Measurements from ENCODE around the gene RRP9.

Gene RRP9

DNA sequence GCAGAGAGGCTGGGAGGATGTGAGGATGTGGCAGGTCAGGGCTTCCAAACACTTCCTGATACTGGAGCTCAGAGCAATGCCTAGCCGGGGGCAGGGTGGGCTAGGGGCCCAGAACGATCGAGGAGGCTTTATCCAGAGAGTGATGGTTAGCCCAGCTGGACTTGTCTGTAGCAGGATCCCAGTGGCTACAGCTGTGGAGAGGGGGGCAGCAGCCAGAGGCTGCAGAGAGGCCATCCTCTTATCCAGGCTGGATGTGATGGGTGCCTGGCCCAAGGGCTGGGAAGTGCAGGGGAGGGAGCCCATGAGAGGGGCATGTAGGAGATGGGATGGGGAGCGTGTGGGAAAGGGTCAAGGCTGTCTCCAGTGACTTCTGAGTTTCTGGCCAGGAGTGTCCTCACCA is 5.1 kb upstream of the RRP9 start:
- no peak for DNase-seq (ENCODE audit: low read depth)
- TF ChIP-seq CTCF (IDR thresholded peaks at IDR 0.05; ENCODE audit: low read length, missing control alignments) = no peak
- no peak overlapping the region for H3K4me3 ChIP-seq (replicated peaks; ENCODE audit: low read depth, low read length)

GRCh38 chr3:51945926-51946705 is 4.4 kb upstream of the RRP9 start:
- no peak overlapping the region for H3K4me3 ChIP-seq (replicated peaks; ENCODE audit: low read depth, low read length)
- TF ChIP-seq CTCF (IDR thresholded peaks at IDR 0.05; ENCODE audit: low read length, missing control alignments) = no peak
- DNase-seq (ENCODE audit: low read depth) = no peak

DNA sequence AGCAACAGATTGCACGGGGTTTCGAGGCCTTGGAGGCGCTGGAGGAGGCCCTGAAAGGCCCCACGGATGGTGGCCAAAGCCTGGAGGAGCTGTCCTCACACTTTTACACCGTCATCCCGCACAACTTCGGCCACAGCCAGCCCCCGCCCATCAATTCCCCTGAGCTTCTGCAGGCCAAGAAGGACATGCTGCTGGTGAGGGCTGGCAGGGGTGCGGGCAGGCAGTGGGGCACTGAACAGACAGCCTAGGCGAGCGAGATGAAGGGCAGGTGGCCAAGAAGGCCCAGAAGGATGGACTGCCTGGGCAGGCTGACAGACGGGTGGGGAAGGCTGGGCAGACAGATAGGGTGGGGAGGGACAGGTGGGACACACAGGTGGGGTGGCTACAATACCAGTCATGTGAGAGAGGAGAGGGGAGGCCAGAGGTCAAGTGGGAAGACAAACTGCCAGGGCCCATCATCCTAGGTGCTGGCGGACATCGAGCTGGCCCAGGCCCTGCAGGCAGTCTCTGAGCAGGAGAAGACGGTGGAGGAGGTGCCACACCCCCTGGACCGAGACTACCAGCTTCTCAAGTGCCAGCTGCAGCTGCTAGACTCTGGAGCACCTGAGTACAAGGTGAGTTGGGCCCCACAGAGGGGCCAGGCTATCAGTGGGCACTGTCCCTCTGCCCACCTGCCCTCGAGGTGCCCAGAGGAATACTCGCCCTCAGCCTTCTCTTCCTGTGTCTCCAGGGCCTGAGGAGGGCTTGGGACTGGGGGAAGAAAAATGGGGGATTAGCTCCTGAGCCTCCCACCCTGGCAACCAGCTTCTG is 3.5 kb upstream of the RRP9 start:
- TF ChIP-seq CTCF (IDR thresholded peaks at IDR 0.05; ENCODE audit: low read length, missing control alignments) = no peak
- no peak overlapping the region for H3K4me3 ChIP-seq (replicated peaks; ENCODE audit: low read depth, low read length)
- DNase-seq (ENCODE audit: low read depth) = no peak

- no peak for TF ChIP-seq CTCF (IDR thresholded peaks at IDR 0.05; ENCODE audit: low read length, missing control alignments)
- no peak overlapping the region for H3K4me3 ChIP-seq (replicated peaks; ENCODE audit: low read depth, low read length)
- DNase-seq (ENCODE audit: low read depth) = no peak
Measured at GRCh38 chr3:51944451-51945021, 2.8 kb upstream of the RRP9 start.

DNA sequence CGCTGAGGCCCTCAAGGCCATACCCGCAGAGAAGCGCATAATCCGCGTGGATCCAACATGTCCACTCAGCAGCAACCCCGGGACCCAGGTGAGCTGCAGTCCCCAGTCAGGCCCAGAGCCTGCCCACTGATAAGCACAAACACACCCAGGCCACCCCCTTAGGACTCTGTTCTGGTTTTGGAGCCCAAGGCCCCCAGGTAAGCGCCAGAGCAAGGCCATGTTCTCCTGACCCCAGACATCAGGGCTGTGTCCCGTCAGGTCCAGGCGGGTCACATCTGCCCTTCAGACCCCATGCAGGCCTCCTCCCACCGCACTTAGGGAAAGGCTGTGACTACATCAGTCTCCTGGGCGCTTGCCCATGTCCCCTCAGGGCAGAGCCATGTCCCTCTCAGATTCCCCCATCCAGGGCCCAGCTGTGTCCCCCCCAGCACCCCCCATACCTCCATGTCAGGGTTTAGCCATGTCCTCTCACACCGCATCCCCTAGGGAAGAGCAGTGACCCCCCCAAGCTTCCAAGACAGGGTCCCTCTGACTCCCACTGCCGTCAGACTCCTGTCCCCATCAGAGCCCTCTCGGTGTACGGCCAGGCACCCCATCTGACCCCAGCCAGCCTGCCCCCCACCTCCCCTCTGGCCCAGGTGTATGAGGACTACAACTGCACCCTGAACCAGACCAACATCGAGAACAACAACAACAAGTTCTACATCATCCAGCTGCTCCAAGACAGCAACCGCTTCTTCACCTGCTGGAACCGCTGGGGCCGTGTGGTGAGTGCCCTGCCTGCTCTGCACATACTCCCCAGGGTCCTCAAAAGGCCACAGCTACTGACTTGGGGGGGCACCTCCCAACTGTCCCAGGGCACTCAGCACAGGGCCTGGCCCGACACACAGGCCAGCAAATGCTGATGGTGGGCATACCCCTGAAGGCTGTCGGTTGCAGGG is 2.0 kb upstream of the RRP9 start:
- H3K4me3 ChIP-seq (replicated peaks; ENCODE audit: low read depth, low read length) = no peak overlapping the region
- no peak for DNase-seq (ENCODE audit: low read depth)
- no peak for TF ChIP-seq CTCF (IDR thresholded peaks at IDR 0.05; ENCODE audit: low read length, missing control alignments)
